HG02938 (cell line): ENCODE results near the gene PLK5.

Experiments
- ATAC-seq: cut with Tn5 transposase; IDR thresholded peaks from one replicate; pipeline ENCODE4 v1.9.1; 2021; ENCODE audit warnings: mild to moderate bottlenecking, moderate library complexity; ENCODE audit not compliant: unreplicated experiment

PLK5 gene

GRCh38 chr19:1576242-1577089 lies 52.6 kb downstream of the PLK5 start:
- ATAC-seq: no peak

GRCh38 chr19:1577090-1577928 lies 53.4 kb downstream of the PLK5 start:
- no peak for ATAC-seq

GRCh38 chr19:1577929-1578618 lies 54.2 kb downstream of the PLK5 start:
- ATAC-seq: no peak

- no peak for ATAC-seq
Measured at GRCh38 chr19:1579222-1579621, 55.3 kb downstream of the PLK5 start.

- no peak for ATAC-seq
Measured at GRCh38 chr19:1580382-1580781, 56.5 kb downstream of the PLK5 start.

- no peak for ATAC-seq
Measured at GRCh38 chr19:1580957-1581356, 57.1 kb downstream of the PLK5 start.

GRCh38 chr19:1582201-1582600 lies 58.3 kb downstream of the PLK5 start:
- no peak for ATAC-seq

- no peak for ATAC-seq
Measured at GRCh38 chr19:1584500-1585242, 60.8 kb downstream of the PLK5 start.

- ATAC-seq: no peak
Measured at GRCh38 chr19:1585243-1585580, 61.3 kb downstream of the PLK5 start.
